Cardiac fibroblast (primary cell): ENCODE measurements around the gene ITGB6.

Experiments used
- DNase-seq, 2 donors: peaks; one replicate each; pipeline versions ENCODE4 v3.0.0 to v3.0.0-alpha.2; 2010; ENCODE audit warnings: low read depth in 2 of 2
- H3K4me3 ChIP-seq, 2 donors: replicated peaks in 1 of 2; 1 replicate in 1 of 2; 2 replicates in 1 of 2; pipeline ENCODE4 v1.5.1; 2011; ENCODE audit warnings: low read depth in 2 of 2, low read length in 2 of 2, mild to moderate bottlenecking in 2 of 2, moderate library complexity in 1 of 2
- TF ChIP-seq, protein P1 (sequence below): IDR thresholded peaks from one replicate; pipeline ENCODE4 v1.5.1; 2011; ENCODE audit warnings: low read depth, mild to moderate bottlenecking, low read length, inconsistent platforms

The ITGB6 gene

GRCh38 chr2:160052531-160052930, 147.5 kb downstream of the ITGB6 start:
- H3K4me3 ChIP-seq, result no peak overlapping the region
- DNase-seq, result no peak
- TF ChIP-seq, protein P1, sequence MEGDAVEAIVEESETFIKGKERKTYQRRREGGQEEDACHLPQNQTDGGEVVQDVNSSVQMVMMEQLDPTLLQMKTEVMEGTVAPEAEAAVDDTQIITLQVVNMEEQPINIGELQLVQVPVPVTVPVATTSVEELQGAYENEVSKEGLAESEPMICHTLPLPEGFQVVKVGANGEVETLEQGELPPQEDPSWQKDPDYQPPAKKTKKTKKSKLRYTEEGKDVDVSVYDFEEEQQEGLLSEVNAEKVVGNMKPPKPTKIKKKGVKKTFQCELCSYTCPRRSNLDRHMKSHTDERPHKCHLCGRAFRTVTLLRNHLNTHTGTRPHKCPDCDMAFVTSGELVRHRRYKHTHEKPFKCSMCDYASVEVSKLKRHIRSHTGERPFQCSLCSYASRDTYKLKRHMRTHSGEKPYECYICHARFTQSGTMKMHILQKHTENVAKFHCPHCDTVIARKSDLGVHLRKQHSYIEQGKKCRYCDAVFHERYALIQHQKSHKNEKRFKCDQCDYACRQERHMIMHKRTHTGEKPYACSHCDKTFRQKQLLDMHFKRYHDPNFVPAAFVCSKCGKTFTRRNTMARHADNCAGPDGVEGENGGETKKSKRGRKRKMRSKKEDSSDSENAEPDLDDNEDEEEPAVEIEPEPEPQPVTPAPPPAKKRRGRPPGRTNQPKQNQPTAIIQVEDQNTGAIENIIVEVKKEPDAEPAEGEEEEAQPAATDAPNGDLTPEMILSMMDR, result no peak

GRCh38 chr2:160051371-160051800, 148.7 kb downstream of the ITGB6 start:
- H3K4me3 ChIP-seq, result no peak overlapping the region
- peak in 1 of 2 donors; percentile 38 for DNase-seq
- TF ChIP-seq, protein P1, result no peak

GRCh38 chr2:160050147-160050546, 149.9 kb downstream of the ITGB6 start:
- no peak overlapping the region for H3K4me3 ChIP-seq
- no peak for DNase-seq
- TF ChIP-seq, protein P1, result no peak
